ENCODE data around the gene PDLIM5. TPM values are rescaled to one million over a fixed set of nuclear protein-coding genes. Genes with fewer than 3 reads are reported as not detected.

PDLIM5 gene
- total RNA-seq, 1 experiment from 2014 or later = 58.0 TPM

DNA sequence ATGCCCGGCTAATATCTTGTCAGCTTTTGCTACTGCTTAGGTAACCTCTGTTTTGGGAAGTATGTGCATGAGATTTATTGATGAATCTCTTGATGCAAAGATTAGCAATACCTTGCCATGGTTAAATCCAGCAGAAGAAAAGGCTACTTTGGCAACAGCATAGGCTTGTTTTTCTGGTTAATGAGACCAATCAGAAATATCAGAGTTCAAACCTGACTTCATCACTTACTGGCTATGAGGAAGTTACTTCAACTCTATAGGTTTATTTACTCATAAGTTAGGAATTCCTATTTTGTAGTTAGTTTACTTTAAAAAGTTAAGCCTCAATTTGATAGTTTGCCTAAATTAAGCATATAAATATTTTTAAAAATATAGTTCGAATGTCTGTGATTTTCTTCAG lies 93.1 kb downstream of the PDLIM5 start:
- Histone ChIP-seq H3K4me2 (ENCODE audit: insufficient read depth, insufficient read length, low read length) (no peak overlapping the region), H2BK20ac (ENCODE audit: low read depth, low read length, poor library complexity, severe bottlenecking) (no peak overlapping the region), H3K23ac (ENCODE audit: insufficient read length, low read depth, low read length) (no peak overlapping the region), H2AK5ac (ENCODE audit: insufficient read length, low read length) (no peak overlapping the region), H3K4ac (ENCODE audit: low read depth, low read length) (no peak overlapping the region), H3K4me1 (ENCODE audit: insufficient read depth, low read length) (peaks cover 9% of the 10 kb centered on the region; the same call in 1 of the 2 replicates), H2BK120ac (ENCODE audit: low read depth, low read length, poor library complexity, severe bottlenecking) (no peak overlapping the region), H3K27ac (ENCODE audit: insufficient read length, low read depth, low read length) (no peak overlapping the region), H3K56ac (ENCODE audit: insufficient read length, low read depth, low read length) (no peak overlapping the region), H3T11ph (ENCODE audit: low read length) (no peak overlapping the region), H3K79me2 (ENCODE audit: insufficient read depth, low read length) (no peaks in the 10 kb centered on the region), H4K91ac (ENCODE audit: insufficient read length, low read depth, low read length) (no peak overlapping the region), H2BK12ac (ENCODE audit: insufficient read length, low read depth, low read length) (no peak overlapping the region), H3K23me2 (ENCODE audit: insufficient read length, low read depth, low read length, poor library complexity, severe bottlenecking) (no peaks in the 10 kb centered on the region), H2AFZ (ENCODE audit: low read length) (no peak overlapping the region), H2BK5ac (ENCODE audit: insufficient read length, low read length) (no peak overlapping the region), H4K20me1 (ENCODE audit: control insufficient read depth, insufficient read depth, insufficient read length) (no peaks in the 10 kb centered on the region), H3K9me3 (ENCODE audit: control insufficient read depth, low read depth, low read length) (no peaks in the 10 kb centered on the region), H3K27me3 (ENCODE audit: insufficient read depth, low read length) (no peaks in the 10 kb centered on the region), H3K79me1 (ENCODE audit: insufficient read depth, low read depth, low read length, poor library complexity, severe bottlenecking) (peaks cover 2% of the 10 kb centered on the region), H3K18ac (ENCODE audit: insufficient read length, low read depth, low read length) (no peak overlapping the region), H3K14ac (ENCODE audit: insufficient read depth, low read length) (no peak overlapping the region), H3K9ac (ENCODE audit: extremely low read depth, insufficient read length, low read length) (no peak overlapping the region), H2BK15ac (ENCODE audit: low read depth, low read length) (no peak overlapping the region), H4K8ac (replicated peaks; ENCODE audit: insufficient read length, low read depth, low read length) (no peak overlapping the region), H4K5ac (ENCODE audit: insufficient read length, low read depth, low read length) (no peak overlapping the region)
- DNase-seq = no peak
- 0 out of 5 replicates have a peak, but pooled peaks cover 0 to 3% of the 10 kb centered on the region in 2 experiments for H3K9me3 Mint-ChIP-seq
- WGBS (ENCODE audit: extremely low coverage, insufficient read length, low lambda C conversion rate) = no CpG with 5 or more reads among the region's 2 CpGs
- no peaks in the 10 kb centered on the region for H3K27me3 Mint-ChIP-seq (ENCODE audit: low read depth)
- peaks cover 0 to 9% (median 2%) of the 10 kb centered on the region in 3 experiments; a peak in 4 of 7 replicates for H3K36me3 Mint-ChIP-seq (ENCODE audit: insufficient read depth in 1 of 3, low read depth in 3 of 3)
- no peak overlapping the region for H3K4me3 Mint-ChIP-seq
- H3K27ac Mint-ChIP-seq = no peak overlapping the region
- peaks cover 32 to 37% of the 10 kb centered on the region in 2 experiments for H3K4me1 Mint-ChIP-seq
- TF ChIP-seq, protein P1, sequence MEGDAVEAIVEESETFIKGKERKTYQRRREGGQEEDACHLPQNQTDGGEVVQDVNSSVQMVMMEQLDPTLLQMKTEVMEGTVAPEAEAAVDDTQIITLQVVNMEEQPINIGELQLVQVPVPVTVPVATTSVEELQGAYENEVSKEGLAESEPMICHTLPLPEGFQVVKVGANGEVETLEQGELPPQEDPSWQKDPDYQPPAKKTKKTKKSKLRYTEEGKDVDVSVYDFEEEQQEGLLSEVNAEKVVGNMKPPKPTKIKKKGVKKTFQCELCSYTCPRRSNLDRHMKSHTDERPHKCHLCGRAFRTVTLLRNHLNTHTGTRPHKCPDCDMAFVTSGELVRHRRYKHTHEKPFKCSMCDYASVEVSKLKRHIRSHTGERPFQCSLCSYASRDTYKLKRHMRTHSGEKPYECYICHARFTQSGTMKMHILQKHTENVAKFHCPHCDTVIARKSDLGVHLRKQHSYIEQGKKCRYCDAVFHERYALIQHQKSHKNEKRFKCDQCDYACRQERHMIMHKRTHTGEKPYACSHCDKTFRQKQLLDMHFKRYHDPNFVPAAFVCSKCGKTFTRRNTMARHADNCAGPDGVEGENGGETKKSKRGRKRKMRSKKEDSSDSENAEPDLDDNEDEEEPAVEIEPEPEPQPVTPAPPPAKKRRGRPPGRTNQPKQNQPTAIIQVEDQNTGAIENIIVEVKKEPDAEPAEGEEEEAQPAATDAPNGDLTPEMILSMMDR (conservative IDR thresholded peaks at IDR 0.05) = no peak

Data from H9 (cell line).